Aorta (tissue), 5 donors: Measurements from ENCODE around the gene OSGIN1. TPM values are rescaled to one million over a fixed set of nuclear protein-coding genes. Genes with fewer than 3 reads are reported as not detected.
A peak's percentile ranks its signal among the peaks of the same experiment; 100 is the strongest.

Experiments used
- ATAC-seq: fragments of 200-7000 bp; cut with Tn5 transposase; one replicate; pipeline ENCODE4 v1.9.1; 2022; ENCODE audit warnings: moderate library complexity; ENCODE audit not compliant: low FRiP score
- DNase-seq, 2 donors: peaks; one replicate each; pipeline ENCODE4 v3.0.0-alpha.2; 2020
- H3K27ac ChIP-seq, 2 donors: one replicate each; pipeline ENCODE4 v1.5.1; 2013; ENCODE audit warnings: low read length in 2 of 2, mild to moderate bottlenecking in 2 of 2, moderate library complexity in 2 of 2, control low read depth in 1 of 2, inconsistent platforms in 1 of 2, low read depth in 1 of 2
- H3K27me3 ChIP-seq, 2 donors: one replicate each; pipeline ENCODE4 v1.6.1; 2013; ENCODE audit warnings: control low read depth in 1 of 2, low read length in 1 of 2, mild to moderate bottlenecking in 1 of 2, moderate library complexity in 1 of 2; ENCODE audit not compliant: insufficient read depth in 2 of 2, control insufficient read depth in 1 of 2
- H3K36me3 ChIP-seq, 2 donors: one replicate each; pipeline ENCODE4 v1.6.1; 2013; ENCODE audit warnings: control low read depth in 1 of 2, low read length in 1 of 2, mild to moderate bottlenecking in 1 of 2; ENCODE audit not compliant: insufficient read depth in 2 of 2, control insufficient read depth in 1 of 2
- H3K4me1 ChIP-seq, 2 donors: one replicate each; pipeline ENCODE4 v1.6.1; 2013; ENCODE audit warnings: low read length in 2 of 2, control low read depth in 1 of 2, mild to moderate bottlenecking in 1 of 2, moderate library complexity in 1 of 2; ENCODE audit not compliant: insufficient read depth in 2 of 2, control insufficient read depth in 1 of 2
- H3K4me3 ChIP-seq, 2 donors: one replicate each; pipeline ENCODE4 v1.5.1; 2013; ENCODE audit warnings: low read length in 2 of 2, control low read depth in 1 of 2, mild to moderate bottlenecking in 1 of 2
- H3K9me3 ChIP-seq: one replicate; pipeline ENCODE4 v1.6.1; 2013; ENCODE audit warnings: mild to moderate bottlenecking, low read length; ENCODE audit not compliant: control insufficient read depth
- WGBS, 2 donors: extraction: QIAGEN DNeasy Blood & Tissue Kit; methylation state at CpG; one replicate each; pipeline ENCODE4 v1.1.7; 2013; 5-methylcytosine and 5-hydroxymethylcytosine counted together
- intact Hi-C, 2 donors: fragments of 100-400 bp; cut with DNase I; formaldehyde crosslinking; loops; one replicate each; pipeline versions ENCODE4 v1.14.2 to v1.15.0; 2022
- polyA plus RNA-seq, 2 donors: library from polyadenylated mRNA; stranded (reverse); fragments of 200-250 nt; gene quantifications; one replicate each; pipeline ENCODE4 v1.2.3, GENCODE V29; 2013
- total RNA-seq, 2 donors: library from RNA; stranded (reverse); fragmentation: NEBNext Ultra II Directional; extraction: Animal tissue kit (Norgen Biotek cat#: 25700); gene quantifications; one replicate each; pipeline ENCODE4 v1.2.1, GENCODE V29; 2021
- donor health status: healthy with polysubstance abuse.
- donor health status: Bipolar disorder and iron deficiency.
- donor health status: DM: no; HTN: no; CAD: no.
- donor health status: DM: no; HTN: no; CAD: no.
- donor health status: DM: yes; HTN: yes; CAD: no.

Gene OSGIN1
- total and polyA plus RNA-seq, 4 donors, result 10.0 to 13.7 (median 12.0) TPM

- no peaks in the 10 kb centered on the region for H3K27me3 ChIP-seq
- no peak overlapping the region for H3K4me3 ChIP-seq
- intact Hi-C loops, result no loop called here
- no peaks in the 10 kb centered on the region for H3K4me1 ChIP-seq
- peak in 1 of 2 donors; percentile 36 for DNase-seq
- no peaks in the 10 kb centered on the region for H3K36me3 ChIP-seq
- no peak overlapping the region for H3K27ac ChIP-seq
- no peaks in the 10 kb centered on the region for H3K9me3 ChIP-seq
- 80 to 84% methylated on average over 4 of the region's 4 CpGs for WGBS, 2 donors
- ATAC-seq, result no peak
These were observed 54.5 kb downstream of the OSGIN1 start for GRCh38 chr16:84007520-84007919.

DNA sequence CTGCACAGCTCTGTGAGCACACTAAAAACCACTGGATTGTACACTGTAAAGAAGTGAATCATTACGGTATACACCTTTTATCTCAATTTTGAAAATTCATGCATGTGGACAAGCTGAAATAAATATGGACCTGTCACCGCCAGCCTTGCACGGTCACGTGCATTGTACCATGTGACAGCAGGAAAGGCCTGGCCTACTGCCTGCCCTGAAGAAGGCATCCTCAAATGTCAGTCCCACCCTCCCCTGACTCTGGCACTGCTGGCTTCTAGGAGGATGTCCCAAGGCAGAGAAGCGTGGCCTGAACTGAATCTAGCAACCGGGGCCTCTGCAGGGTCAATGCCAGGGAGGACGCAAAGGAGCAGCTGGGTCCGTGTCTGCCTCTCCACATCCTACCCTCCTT is 54.9 kb downstream of the OSGIN1 start:
- Histone ChIP-seq H3K4me3 (no peak overlapping the region), H3K36me3 (no peaks in the 10 kb centered on the region), H3K27ac (no peak overlapping the region), H3K4me1 (no peaks in the 10 kb centered on the region), H3K9me3 (no peaks in the 10 kb centered on the region), H3K27me3 (no peaks in the 10 kb centered on the region)
- peak in 1 of 2 donors; percentile 19 for DNase-seq
- intact Hi-C loops, result no loop called here
- WGBS, 2 donors, result 64 to 65% methylated on average over 8 of the region's 8 CpGs
- no peak for ATAC-seq

DNA sequence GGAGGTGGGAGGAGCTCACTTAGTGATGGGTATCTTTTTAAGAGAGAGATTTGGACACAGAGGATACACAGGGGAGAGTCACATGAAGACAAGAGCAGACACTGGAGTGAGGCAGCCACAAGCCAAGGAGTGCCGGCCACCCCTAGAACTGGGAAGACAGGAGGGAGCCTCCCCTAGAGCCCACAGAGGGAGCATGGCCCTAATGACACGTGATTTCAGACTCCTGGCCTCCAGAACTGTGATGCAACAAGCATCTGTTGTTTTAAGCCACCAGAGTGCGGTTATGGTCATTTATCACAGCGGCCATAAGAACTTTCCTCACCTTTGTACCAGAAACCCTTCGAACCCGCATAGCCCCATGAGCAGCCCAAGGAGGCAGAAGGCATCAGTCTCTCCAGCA is 56.2 kb downstream of the OSGIN1 start:
- no peak overlapping the region for H3K4me3 ChIP-seq
- H3K36me3 ChIP-seq, result no peaks in the 10 kb centered on the region
- DNase-seq (peak in 1 of 2 donors; percentile 15), ATAC-seq (no peak)
- no peaks in the 10 kb centered on the region for H3K9me3 ChIP-seq
- H3K27ac ChIP-seq, result no peak overlapping the region
- intact Hi-C loops, result no loop called here
- WGBS, 2 donors, result 80 to 81% methylated on average over 6 of the region's 6 CpGs
- H3K4me1 ChIP-seq, result no peaks in the 10 kb centered on the region
- no peaks in the 10 kb centered on the region for H3K27me3 ChIP-seq

GRCh38 chr16:84013787-84014569 is 60.9 kb downstream of the OSGIN1 start:
- DNase-seq, result no peak
- Histone ChIP-seq H3K36me3 (no peaks in the 10 kb centered on the region), H3K9me3 (peaks cover 2% of the 10 kb centered on the region), H3K4me1 (no peaks in the 10 kb centered on the region), H3K27me3 (no peaks in the 10 kb centered on the region), H3K4me3 (no peak overlapping the region), H3K27ac (no peak overlapping the region)
- intact Hi-C loops, result no loop called here
- ATAC-seq, result peak; percentile 23
- WGBS, 2 donors, result 13 to 15% methylated on average over 14 of the region's 14 CpGs

- no peaks in the 10 kb centered on the region for H3K4me1 ChIP-seq
- intact Hi-C loops, result no loop called here
- no peak for DNase-seq
These were observed 61.7 kb downstream of the OSGIN1 start for GRCh38 chr16:84014570-84015327.

DNA sequence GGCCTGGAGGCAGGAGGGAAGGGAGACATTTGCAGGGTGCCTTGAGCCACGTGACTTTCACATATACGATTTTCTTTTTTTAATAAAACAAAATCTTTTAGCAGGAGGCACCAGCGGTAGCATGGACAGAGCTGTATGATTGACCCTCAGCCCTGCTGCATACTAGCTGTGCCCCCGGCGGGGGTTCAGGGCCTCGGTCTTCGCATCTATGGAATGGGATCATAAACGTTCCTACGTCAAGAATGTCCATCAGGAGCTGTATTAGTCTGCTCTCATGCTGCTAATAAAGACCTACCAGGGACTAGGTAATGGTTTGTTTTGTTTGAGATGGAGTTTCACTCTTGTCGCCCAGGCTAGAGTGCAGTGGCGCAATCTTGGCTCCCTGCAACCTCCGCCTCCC is 62.4 kb downstream of the OSGIN1 start:
- no peaks in the 10 kb centered on the region for H3K36me3 ChIP-seq
- no peak overlapping the region for H3K4me3 ChIP-seq
- intact Hi-C loops, result no loop called here
- peaks cover 4% of the 10 kb centered on the region for H3K9me3 ChIP-seq
- no peaks in the 10 kb centered on the region for H3K27me3 ChIP-seq
- no peak overlapping the region for H3K27ac ChIP-seq
- no peak for DNase-seq
- WGBS, 2 donors, result 77 to 83% methylated on average over 12 of the region's 12 CpGs
- no peak for ATAC-seq
- H3K4me1 ChIP-seq, result no peaks in the 10 kb centered on the region

More at GRCh38 chr16:84014570-84015327, 61.7 kb downstream of the OSGIN1 start:
- WGBS, 2 donors, result 71 to 73% methylated on average over 14 of the region's 14 CpGs
- no peak overlapping the region for H3K27ac ChIP-seq
- ATAC-seq, result no peak
- no peaks in the 10 kb centered on the region for H3K36me3 ChIP-seq
- H3K27me3 ChIP-seq, result no peaks in the 10 kb centered on the region
- no peak overlapping the region for H3K4me3 ChIP-seq
- peaks cover 4% of the 10 kb centered on the region for H3K9me3 ChIP-seq

Other genes starting within 250 kb of the OSGIN1 start
- gene HSBP1, start 145.3 kb upstream of the OSGIN1 start, total RNA-seq, result 10 to 100 TPM; 71.0 to 74.3 TPM
- gene HSBP1, start 145.3 kb upstream of the OSGIN1 start, polyA plus RNA-seq, result 10 to 100 TPM; 24.0 to 27.2 TPM
- 1 to 10 TPM; 8.6 to 9.2 TPM for gene MLYCD, start 54.1 kb upstream of the OSGIN1 start, total RNA-seq
- 1 to 10 TPM; 1.6 to 5.0 TPM for gene MLYCD, start 54.1 kb upstream of the OSGIN1 start, polyA plus RNA-seq
- gene NECAB2, start 15.0 kb downstream of the OSGIN1 start, total RNA-seq, result under 1 TPM; 0.23 to 0.75 TPM
- not detected for gene NECAB2, start 15.0 kb downstream of the OSGIN1 start, polyA plus RNA-seq
- gene SLC38A8, start 89.6 kb downstream of the OSGIN1 start, total RNA-seq, result not detected
- gene SLC38A8, start 89.6 kb downstream of the OSGIN1 start, polyA plus RNA-seq, result not detected
- 100 to 1,000 TPM in 1 of 2 donors, 10 to 100 TPM in 1; 75.0 to 108 TPM for gene MBTPS1, start 163.7 kb downstream of the OSGIN1 start, total RNA-seq
- gene MBTPS1, start 163.7 kb downstream of the OSGIN1 start, polyA plus RNA-seq, result 10 to 100 TPM; 28.9 to 68.3 TPM
- 10 to 100 TPM; 14.6 to 20.5 TPM for gene HSDL1, start 191.9 kb downstream of the OSGIN1 start, total RNA-seq
- gene HSDL1, start 191.9 kb downstream of the OSGIN1 start, polyA plus RNA-seq, result 10 to 100 TPM; 11.4 to 19.0 TPM
- under 1 TPM; 0.19 to 0.48 TPM for gene DNAAF1, start 192.1 kb downstream of the OSGIN1 start, total RNA-seq
- 1 to 10 TPM in 1 of 2 donors, not detected in 1; 1.4 TPM for gene DNAAF1, start 192.1 kb downstream of the OSGIN1 start, polyA plus RNA-seq
- 10 to 100 TPM; 46.6 to 50.9 TPM for gene TAF1C, start 233.8 kb downstream of the OSGIN1 start, total RNA-seq
- 10 to 100 TPM in 1 of 2 donors, 1 to 10 TPM in 1; 8.4 to 80.9 TPM for gene TAF1C, start 233.8 kb downstream of the OSGIN1 start, polyA plus RNA-seq
- gene ADAD2, start 237.9 kb downstream of the OSGIN1 start, total RNA-seq, result under 1 TPM in 1 of 2 donors, not detected in 1; 0.33 TPM
- gene ADAD2, start 237.9 kb downstream of the OSGIN1 start, polyA plus RNA-seq, result 1 to 10 TPM in 1 of 2 donors, not detected in 1; 1.0 TPM